Activated naive CD8-positive, alpha-beta T cell treated with anti-CD3 and anti-CD28 coated beads for 36 hours (primary cell): ENCODE measurements around the gene INPP4A. TPM values are rescaled to one million over a fixed set of nuclear protein-coding genes. Genes with fewer than 3 reads are reported as not detected.

ENCODE experiments used
- DNase-seq: peaks from one replicate; pipeline ENCODE4 v3.0.0; 2021
- H3K27ac Mint-ChIP-seq: one replicate; pipeline ENCODE4 v1.8.0; 2022; ENCODE audit warnings: mild to moderate bottlenecking, moderate library complexity, mixed read lengths
- H3K27me3 Mint-ChIP-seq: one replicate; pipeline ENCODE4 v1.8.0; 2022; ENCODE audit warnings: mild to moderate bottlenecking, mixed read lengths
- H3K36me3 Mint-ChIP-seq: one replicate; pipeline ENCODE4 v1.8.0; 2021; ENCODE audit warnings: mild to moderate bottlenecking, mixed read lengths
- H3K4me1 Mint-ChIP-seq: one replicate; pipeline ENCODE4 v1.8.0; 2021; ENCODE audit warnings: mixed read lengths
- H3K4me3 Mint-ChIP-seq: one replicate; pipeline ENCODE4 v1.8.0; 2022; ENCODE audit warnings: mild to moderate bottlenecking, moderate library complexity, mixed read lengths
- H3K9me3 Mint-ChIP-seq: one replicate; pipeline ENCODE4 v1.8.0; 2022; ENCODE audit warnings: mixed read lengths
- total RNA-seq, 2 experiments: library from RNA; stranded (reverse); gene quantifications; one replicate each; pipeline ENCODE4 v1.2.3, GENCODE V29; 2021

INPP4A gene
- total RNA-seq, 2 experiments from 2014 or later, result 31.6 to 31.9 TPM

DNA sequence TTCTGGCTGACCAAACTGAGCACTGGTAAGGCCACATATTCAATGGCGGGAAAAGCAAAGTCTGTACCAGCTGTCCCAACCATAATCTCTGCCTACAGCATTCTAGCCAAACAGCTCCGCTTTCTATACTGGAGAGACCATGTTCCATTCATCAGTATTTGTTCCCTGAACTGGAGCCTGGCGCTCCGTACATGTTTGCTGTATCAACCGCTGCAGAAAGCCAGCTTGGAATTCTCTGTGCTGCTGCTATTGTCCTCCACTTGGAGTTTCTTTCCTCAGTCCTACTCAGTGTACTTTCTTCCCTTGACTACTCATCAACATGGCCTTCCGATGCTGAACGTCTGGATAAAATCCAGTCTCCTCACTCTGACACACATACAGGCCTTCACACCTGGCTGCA lies 161.8 kb downstream of the INPP4A start:
- DNase-seq, result no peak
- H3K4me1 Mint-ChIP-seq, result peaks cover 48% of the 10 kb centered on the region
- no peaks in the 10 kb centered on the region for H3K27me3 Mint-ChIP-seq
- peaks cover 22% of the 10 kb centered on the region for H3K36me3 Mint-ChIP-seq
- H3K4me3 Mint-ChIP-seq, result peak overlapping the region; percentile 83
- peak overlapping the region; percentile 84 for H3K27ac Mint-ChIP-seq
- no peaks in the 10 kb centered on the region for H3K9me3 Mint-ChIP-seq

- DNase-seq, result no peak
- Mint-ChIP-seq H3K27ac (peak overlapping the region; percentile 84), H3K9me3 (no peaks in the 10 kb centered on the region), H3K4me3 (peak overlapping the region; percentile 83), H3K36me3 (peaks cover 22% of the 10 kb centered on the region), H3K27me3 (no peaks in the 10 kb centered on the region), H3K4me1 (peaks cover 50% of the 10 kb centered on the region)
Observed at GRCh38 chr2:98607104-98607503, 162.4 kb downstream of the INPP4A start.

- H3K27ac Mint-ChIP-seq, result peak overlapping the region; percentile 84
- H3K4me3 Mint-ChIP-seq, result peak overlapping the region; percentile 83
- H3K9me3 Mint-ChIP-seq, result no peaks in the 10 kb centered on the region
- no peaks in the 10 kb centered on the region for H3K27me3 Mint-ChIP-seq
- H3K36me3 Mint-ChIP-seq, result peaks cover 22% of the 10 kb centered on the region
- DNase-seq, result no peak
- peaks cover 50% of the 10 kb centered on the region for H3K4me1 Mint-ChIP-seq
Observed at GRCh38 chr2:98607741-98608115, 163.1 kb downstream of the INPP4A start.

GRCh38 chr2:98608116-98608961 lies 163.7 kb downstream of the INPP4A start, which contains the start of the genes COA5 and UNC50:
Gene COA5 (minus strand): TSS chr2:98608512. CDS start chr2:98608405, 107 bp downstream.
Gene UNC50 (plus strand): TSS chr2:98608589. CDS start chr2:98609760, 1,171 bp downstream.
- Mint-ChIP-seq H3K4me3 (peak within 1 kb of the TSS; percentile 83), H3K9me3 (no peaks in the 10 kb centered on the region), H3K27me3 (no peaks in the 10 kb centered on the region), H3K27ac (peak within 1 kb of the TSS; percentile 84), H3K4me1 (peaks cover 51% of the 10 kb centered on the region), H3K36me3 (peaks cover 22% of the 10 kb centered on the region)
- peak; percentile 94 for DNase-seq

- Mint-ChIP-seq H3K27ac (peak overlapping the region; percentile 84), H3K27me3 (no peaks in the 10 kb centered on the region), H3K4me3 (peak overlapping the region; percentile 83), H3K4me1 (peaks cover 55% of the 10 kb centered on the region), H3K9me3 (no peaks in the 10 kb centered on the region), H3K36me3 (peaks cover 28% of the 10 kb centered on the region)
- no peak for DNase-seq
Observed at GRCh38 chr2:98608962-98609604, 164.4 kb downstream of the INPP4A start.

DNA sequence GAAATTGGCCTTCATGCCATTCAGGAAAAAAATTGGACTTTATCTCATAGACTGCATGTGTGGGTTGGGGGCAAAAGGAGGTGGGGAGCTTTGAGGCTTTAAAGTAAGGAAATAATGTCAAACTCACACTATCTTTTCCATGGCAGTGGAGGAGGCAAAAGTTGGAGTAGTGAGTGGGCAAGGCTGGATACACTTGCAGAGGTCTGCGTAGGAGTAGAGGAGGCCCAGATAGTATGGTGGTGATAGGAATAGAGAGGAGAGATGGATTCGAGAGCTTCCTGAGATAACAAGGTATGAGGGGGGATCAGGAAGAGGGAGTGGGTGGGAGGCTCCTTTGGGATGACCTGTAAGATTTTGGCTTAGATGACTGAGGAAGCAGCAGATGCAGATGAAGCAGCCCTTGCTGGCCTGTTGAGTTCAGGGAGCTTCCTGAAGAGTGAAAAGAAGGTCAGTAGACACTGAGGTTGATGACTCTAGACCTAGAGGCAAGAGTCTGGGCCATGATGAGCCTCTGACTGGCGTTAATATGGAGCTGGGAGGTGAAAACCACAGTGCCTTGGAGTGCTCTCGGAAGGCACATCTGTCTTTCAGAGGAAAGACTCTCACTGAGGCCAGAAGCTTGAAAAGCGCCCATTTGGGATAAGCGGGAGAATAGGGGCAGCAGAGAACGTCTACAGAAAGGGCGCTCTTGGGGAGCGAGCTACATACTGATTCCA lies 169.5 kb downstream of the INPP4A start:
- Mint-ChIP-seq H3K27ac (no peak overlapping the region), H3K27me3 (no peaks in the 10 kb centered on the region), H3K9me3 (no peaks in the 10 kb centered on the region), H3K4me1 (peaks cover 50% of the 10 kb centered on the region), H3K4me3 (no peak overlapping the region), H3K36me3 (peaks cover 48% of the 10 kb centered on the region)
- no peak for DNase-seq

GRCh38 chr2:98615481-98615880 lies 170.8 kb downstream of the INPP4A start:
- Mint-ChIP-seq H3K27ac (peak overlapping the region; percentile 15), H3K27me3 (no peaks in the 10 kb centered on the region), H3K4me1 (peaks cover 48% of the 10 kb centered on the region), H3K36me3 (peaks cover 47% of the 10 kb centered on the region), H3K4me3 (no peak overlapping the region), H3K9me3 (no peaks in the 10 kb centered on the region)
- DNase-seq, result no peak

DNA sequence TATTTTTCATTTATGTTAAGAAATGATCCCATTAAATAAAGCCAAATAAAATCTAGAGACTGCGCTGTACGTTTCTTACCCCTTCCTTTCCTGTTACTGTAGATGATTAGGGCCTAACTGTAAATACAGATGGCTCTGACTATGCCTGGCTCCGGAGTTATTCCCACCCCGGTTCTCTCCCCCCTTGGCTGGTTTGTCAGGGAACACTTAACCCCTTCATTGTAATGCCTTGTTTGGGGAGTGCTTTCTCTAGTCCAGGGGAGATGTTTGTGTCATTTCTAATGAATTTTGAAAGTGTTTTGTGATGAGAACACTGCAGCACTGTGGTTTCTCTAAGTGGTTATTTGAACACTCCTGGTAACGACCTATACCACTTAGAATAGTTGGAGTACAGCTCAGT lies 172.5 kb downstream of the INPP4A start:
- Mint-ChIP-seq H3K4me1 (peaks cover 40% of the 10 kb centered on the region), H3K27me3 (no peaks in the 10 kb centered on the region), H3K27ac (peak overlapping the region; percentile 78), H3K9me3 (no peaks in the 10 kb centered on the region), H3K4me3 (no peak overlapping the region), H3K36me3 (peaks cover 44% of the 10 kb centered on the region)
- DNase-seq, result no peak

DNA sequence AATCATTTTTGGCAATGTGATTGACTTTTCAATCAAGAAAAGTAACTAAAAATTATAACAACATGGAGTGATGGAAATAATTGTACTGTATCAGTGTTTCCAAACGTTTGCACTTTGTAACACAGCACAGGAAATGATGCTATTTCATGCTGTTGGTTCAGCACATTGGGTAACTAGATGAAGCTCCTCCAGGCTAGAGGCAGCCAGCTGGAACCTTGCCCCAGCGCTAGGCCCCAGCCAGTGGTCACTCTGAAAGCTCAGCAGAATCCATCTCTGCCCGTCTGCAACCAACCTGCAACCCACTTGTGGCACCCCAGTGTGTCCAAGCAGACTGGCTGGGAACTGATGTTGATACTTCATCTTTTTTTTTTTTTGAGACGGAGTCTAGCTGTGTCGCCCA lies 179.0 kb downstream of the INPP4A start:
- Mint-ChIP-seq H3K4me3 (no peak overlapping the region), H3K36me3 (peaks cover 26% of the 10 kb centered on the region)

DNA sequence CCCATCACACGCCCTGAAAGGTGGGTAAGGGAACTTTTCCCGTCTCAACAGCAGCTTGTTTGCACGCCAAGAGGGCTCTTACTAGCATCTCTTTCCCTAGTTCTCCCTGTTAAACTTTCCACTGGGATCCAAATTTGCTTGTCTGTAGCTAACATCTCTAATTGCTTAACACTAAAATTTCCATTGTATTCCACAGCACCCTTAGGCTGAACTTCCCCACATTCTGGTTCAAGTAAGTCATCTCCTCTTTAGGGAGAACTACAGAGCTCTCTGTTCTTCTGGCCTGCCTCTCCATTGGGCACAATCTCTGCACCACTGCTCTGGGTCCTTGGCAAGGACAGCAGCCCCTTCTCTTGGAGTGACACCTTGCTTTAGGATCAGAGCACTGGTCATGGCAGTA lies 187.7 kb downstream of the INPP4A start:
- no peak for DNase-seq
- Mint-ChIP-seq H3K4me3 (no peak overlapping the region), H3K9me3 (no peaks in the 10 kb centered on the region), H3K36me3 (peaks cover 22% of the 10 kb centered on the region), H3K4me1 (peaks cover 23% of the 10 kb centered on the region), H3K27me3 (no peaks in the 10 kb centered on the region), H3K27ac (peak overlapping the region; percentile 2)

More for the DNA sequence above, 179.0 kb downstream of the INPP4A start:
- Mint-ChIP-seq H3K27me3 (no peaks in the 10 kb centered on the region), H3K27ac (peak overlapping the region; percentile 74), H3K4me1 (peaks cover 25% of the 10 kb centered on the region), H3K9me3 (no peaks in the 10 kb centered on the region)
- DNase-seq, result no peak

GRCh38 chr2:98634406-98635092 lies 189.9 kb downstream of the INPP4A start:
- Mint-ChIP-seq H3K27me3 (no peaks in the 10 kb centered on the region), H3K27ac (peak overlapping the region; percentile 86), H3K4me1 (peaks cover 27% of the 10 kb centered on the region), H3K36me3 (peaks cover 16% of the 10 kb centered on the region), H3K9me3 (no peaks in the 10 kb centered on the region), H3K4me3 (peak overlapping the region; percentile 2)
- peak; percentile 43 for DNase-seq

DNA sequence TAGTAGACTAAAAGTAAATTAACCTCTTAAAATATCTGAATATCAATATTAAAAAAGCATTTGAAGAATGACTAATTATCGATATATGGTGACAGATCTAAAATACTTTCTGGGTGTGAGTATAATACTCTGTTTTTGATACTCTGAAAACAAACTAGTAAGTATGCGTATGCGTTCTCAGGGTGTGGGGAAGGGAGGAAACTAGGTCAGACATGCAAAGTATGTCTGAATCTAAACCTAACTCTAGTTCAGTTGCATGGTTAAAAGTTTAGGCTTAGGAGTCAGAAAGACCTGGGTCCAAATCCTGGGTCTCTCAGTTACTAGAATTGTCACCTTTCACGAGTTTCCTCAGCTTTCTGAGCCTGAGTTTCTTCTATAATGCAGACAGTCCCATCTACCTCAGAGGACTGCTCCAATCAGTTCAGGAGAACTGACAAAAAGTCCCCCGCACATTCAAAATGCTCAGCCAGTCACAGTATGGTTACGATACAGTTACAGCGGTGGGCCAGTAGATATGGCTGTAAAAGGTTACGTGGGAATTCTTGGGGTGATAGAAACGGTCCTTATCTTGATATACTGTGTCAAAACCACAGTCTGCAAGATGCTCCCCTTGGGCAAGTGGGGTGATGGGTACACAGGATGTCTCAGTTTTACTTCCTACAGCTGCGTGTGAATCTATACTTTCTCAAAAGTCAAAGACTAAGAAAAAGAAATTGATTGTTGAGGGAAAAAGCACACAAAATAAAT lies 192.9 kb downstream of the INPP4A start:
- Mint-ChIP-seq H3K9me3 (no peaks in the 10 kb centered on the region), H3K4me3 (peak overlapping the region; percentile 24), H3K4me1 (peaks cover 29% of the 10 kb centered on the region), H3K27ac (peak overlapping the region; percentile 87), H3K36me3 (peaks cover 23% of the 10 kb centered on the region), H3K27me3 (no peaks in the 10 kb centered on the region)
- DNase-seq, result peak; percentile 27

DNA sequence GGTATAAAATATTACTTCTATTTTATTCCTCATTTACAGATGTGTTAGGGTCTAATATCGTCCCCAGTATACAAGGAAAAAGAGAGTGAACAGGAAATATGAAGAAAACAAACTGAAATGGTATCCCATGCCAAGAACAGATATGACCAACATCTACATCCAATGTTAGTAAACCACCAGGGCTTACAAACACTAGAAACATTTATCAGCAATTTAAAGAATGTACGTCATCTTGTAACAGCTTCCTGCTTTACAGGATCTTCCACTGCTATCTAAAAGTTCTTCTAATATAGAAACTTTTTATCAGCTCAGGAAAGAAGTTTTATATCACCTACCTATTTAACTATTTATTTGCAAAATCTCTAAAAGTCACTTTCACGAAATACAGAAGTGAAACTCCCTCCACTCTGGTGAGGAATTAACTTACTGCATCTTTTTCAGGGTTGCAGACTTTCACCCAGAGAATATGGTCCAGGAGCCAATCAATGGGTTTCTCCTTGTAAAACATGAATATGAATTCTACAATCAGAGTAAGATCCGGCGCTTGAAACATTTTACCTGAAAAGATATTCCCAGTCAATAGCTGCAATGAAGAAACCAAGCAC lies 198.9 kb downstream of the INPP4A start:
- Mint-ChIP-seq H3K27me3 (no peaks in the 10 kb centered on the region), H3K36me3 (peaks cover 12% of the 10 kb centered on the region), H3K4me1 (peaks cover 16% of the 10 kb centered on the region), H3K4me3 (no peak overlapping the region), H3K9me3 (no peaks in the 10 kb centered on the region), H3K27ac (no peak overlapping the region)
- no peak for DNase-seq
